Measurements from ENCODE around the gene SYT7.
A peak's percentile ranks its signal among the peaks of the same experiment; 100 is the strongest.

Gene SYT7

DNA sequence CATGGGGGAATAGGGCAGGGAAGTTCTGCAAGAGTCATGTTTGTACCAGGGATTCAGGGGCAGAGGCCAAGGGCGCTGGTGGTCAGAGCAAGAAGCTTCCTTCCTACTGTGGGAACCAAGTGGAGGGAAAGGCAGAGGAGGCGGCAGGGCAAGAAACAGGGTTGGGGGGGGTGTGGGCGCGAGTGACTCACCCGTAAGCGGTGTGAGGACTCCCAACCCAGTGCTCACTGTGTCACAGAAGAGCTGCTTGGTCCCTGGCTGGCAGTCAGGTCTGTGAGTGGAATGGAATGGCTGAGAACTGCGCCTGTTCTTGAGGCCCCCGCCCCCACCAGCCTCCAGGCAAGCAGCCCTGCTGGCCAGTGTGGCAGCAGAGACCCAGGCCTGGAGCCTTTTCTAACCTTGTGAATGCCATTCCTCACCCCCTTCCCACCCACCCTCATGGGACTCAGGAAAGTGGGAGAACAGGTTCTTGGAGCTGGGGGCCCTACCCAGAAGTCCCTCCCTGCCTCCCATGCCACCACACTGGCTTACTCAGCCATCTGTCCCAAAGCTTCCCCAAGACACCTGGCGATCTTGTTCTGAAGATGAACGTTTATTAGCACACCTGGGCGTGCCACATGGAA is 67.6 kb downstream of the SYT7 start:
- no peak for DNase-seq

DNA sequence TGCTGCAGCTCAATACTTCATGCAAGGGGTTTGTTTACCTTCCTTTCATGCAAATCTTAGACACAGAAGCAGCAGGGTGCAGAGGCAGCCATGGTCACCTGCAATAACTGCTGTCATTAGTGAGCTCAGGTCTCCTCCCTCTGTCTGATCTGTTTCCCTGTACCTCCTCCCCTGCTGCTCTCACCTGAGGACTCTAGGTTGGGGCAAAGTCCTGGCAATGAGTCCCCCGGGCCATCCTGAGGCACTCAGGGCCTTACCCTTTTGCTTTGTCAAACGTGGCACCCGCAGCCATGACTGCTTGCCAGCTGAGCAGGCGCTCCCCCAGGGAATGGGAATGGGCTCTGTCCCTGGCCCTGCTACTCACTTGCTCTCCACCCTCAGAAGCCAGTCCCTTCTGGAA is 68.4 kb downstream of the SYT7 start:
- no peak for DNase-seq

DNA sequence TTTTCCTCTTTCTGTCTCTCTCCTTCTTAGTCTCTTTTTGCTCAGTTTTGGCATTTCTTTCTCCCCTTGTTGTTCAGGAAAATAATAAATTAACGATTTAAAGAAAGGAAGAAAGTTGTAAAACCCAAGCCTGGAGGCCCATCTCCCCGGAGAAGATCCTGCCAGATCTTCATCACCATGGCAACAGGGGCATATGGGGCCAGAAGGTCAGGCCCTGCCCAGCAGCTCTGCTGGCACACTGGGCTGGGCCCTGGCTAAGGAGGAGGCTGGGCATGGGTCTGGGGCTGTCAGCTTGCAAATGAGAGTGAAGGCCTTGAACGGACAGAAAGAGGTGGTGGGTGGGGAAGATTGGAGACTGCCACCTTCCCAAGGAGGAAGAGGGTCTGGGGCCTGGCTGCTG is 69.5 kb downstream of the SYT7 start:
- no peak for DNase-seq

DNA sequence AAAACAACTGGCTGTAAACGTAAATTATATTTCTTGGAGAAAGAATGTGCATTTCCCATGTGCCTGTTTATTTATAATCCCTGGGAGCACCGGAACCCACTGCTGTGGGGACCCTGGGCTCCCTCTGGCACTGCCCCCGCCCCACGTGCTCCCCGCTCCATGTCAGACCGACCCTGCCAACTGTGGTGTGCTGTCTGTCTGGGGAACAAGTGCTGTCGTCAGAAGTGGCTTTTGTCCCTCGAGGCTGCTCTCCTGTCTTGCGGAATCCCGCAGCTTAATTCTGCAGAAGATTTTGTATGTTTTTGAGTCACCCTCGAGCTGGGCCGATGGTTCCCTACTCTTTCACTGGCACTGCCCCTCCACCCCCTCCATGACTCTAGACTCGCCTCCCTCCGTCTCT is 69.9 kb downstream of the SYT7 start:
- no peak for DNase-seq

DNA sequence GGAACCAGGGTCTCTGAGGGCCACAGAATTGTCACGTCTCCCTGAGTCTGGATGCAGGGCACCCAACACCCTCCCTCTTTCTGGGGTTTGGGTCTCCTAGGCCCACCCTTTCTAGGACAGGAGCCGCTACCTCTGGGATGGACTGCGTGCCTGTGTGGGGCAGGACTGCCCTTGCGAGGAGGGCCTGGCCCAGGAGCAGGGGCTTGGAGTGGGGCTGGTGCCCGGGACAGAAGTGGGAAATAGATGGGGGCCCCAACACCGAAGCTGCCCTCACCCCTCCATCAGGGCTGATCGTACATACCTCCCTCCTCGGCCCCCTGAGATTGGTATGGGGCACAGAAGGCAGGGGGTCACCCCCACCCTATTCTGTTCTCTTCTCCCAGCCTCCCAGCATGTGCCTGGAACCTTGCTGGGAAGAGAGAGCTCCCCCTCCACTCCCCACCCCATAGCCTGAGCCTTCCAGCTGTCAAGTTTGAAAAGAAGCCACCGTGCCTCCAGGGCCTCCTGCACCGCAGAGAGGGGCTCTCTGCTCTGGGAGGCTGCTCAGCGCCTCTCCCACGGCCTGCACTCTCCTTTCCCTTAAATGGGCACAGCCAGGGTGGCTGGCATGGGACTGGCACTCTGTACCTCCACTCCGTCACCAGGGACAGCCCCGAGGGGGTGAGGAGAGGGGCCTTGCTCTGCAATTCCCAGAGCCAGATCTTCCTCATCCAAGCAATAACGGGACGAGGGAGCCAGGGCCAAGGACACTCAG is 70.5 kb downstream of the SYT7 start:
- no peak for DNase-seq

DNA sequence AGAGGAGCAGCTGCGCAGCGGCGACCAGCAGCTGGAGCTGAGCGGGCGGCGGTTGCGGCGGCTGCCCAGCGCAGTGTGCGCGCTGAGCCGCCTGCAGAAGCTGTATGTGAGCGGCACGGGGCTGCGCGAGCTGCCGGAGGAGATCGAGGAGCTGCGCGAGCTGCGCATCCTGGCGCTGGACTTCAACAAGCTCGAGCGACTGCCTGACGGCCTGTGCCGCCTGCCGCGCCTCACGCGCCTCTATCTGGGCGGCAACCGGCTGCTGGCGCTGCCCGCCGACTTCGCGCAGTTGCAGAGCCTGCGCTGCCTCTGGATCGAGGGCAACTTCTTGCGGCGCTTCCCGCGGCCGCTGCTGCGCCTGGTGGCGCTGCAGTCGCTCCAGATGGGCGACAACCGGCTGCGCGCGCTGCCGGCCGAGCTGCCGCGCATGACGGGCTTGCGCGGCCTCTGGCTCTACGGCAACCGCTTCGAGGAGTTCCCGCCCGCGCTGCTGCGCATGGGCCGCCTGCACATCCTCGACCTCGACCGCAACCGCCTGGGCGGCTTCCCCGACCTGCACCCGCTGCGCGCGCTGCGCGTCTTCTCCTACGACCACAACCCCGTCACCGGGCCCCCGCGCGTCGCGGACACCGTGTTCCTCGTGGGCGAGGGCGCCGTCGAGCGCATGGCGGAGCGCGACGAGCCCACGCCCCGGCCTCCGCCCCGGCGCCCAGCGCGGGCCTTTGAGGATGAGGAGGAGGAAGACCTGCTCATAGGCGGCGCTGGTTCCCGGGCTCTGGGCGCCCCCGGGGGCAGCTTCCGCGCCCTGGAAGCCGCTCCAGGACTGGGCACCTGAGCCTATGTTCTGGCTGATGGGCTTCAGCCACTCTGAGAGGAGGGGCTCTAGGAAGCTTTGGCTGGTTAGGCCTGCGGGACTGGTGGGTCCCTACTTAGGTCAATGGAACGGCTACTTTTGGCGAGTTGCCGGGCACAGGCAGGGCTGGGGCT is 71.5 kb downstream of the SYT7 start:
- DNase-seq: peak; percentile 79

DNA sequence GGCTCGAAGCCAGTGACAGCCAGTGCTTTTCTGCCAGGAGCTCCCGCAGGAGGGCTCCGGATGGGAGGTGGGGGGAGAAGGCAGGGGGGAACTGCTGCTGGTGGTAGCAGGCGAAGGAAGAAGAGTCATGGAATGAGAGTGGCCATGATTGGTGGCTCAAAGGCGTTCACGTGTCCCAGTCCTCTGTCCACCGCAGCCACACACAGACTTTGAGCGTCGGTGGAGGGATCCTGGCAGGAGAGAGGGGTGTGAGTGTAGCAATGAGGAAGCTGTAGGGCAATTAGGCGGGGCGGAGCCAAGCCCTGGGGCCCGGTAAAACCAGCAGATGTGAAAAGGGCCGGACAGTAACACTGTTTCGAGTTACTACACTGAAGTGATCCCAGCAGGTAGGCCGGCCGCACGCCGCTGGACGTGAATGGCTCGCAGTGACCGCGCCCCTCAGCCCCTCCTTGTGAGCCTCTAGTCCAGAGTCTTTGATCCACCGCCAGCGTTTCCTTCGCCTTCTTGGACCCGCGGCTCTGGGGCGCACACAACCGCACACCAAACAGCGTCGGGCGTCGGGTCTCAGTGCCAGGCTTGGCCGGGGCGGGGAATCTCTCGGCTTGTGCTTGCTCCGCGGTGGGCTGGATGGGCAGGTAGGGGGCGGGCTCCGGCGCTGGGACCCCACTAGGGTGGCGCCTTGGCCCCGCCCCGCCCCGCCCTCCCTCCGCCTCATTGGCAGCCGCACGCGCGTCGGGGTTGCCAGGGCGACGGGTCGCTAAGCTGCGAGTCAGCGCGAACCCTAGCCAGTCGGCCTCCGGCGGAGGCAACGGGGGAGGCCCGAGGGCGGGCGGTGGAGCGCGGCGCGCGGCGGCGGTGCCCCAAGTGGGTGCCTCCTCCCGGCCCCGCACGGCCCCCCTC is 72.7 kb downstream of the SYT7 start, which contains the start of gene LRRC10B:
Gene LRRC10B (plus strand): TSS at position 788 of the 900 bp plus-strand sequence. CDS start 250 bp downstream, outside the sequence.
- peak; percentile 66 for DNase-seq

DNA sequence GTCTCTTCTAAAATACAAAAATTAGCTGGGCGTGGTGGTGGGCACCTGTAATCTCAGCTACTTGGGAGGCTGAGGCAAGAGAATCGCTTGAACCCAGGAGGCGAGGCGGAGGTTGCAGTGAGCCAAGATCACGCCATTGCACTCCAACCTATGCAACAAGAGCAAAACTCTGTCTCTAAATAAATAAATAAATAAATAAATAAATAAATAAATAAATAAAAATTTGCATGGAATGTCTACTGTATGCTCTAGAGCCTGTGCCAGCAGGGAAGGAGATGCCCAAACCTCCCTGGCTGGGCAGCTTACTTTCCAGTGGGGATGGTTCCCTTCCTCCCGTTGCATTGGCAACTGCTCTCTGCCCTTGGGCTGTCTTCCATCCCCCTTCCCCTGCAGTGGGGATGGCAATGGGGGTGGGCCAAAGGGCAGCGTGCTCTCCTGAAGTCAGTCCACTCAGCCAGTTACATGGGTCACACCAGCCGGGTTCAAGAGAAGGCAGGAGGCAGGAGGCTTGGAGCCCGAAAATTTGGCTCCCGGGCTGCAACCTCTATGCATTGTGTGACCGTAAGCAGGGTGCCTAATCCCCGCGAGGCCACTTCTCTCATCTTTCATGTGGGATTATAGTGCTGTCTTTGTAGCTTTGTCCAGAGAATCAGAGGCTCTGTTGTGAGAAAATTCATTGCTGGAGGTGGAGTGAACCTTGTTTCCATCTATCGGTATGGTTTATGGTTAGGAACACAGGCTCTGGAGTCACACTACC is 73.7 kb downstream of the SYT7 start:
- DNase-seq: no peak

DNA sequence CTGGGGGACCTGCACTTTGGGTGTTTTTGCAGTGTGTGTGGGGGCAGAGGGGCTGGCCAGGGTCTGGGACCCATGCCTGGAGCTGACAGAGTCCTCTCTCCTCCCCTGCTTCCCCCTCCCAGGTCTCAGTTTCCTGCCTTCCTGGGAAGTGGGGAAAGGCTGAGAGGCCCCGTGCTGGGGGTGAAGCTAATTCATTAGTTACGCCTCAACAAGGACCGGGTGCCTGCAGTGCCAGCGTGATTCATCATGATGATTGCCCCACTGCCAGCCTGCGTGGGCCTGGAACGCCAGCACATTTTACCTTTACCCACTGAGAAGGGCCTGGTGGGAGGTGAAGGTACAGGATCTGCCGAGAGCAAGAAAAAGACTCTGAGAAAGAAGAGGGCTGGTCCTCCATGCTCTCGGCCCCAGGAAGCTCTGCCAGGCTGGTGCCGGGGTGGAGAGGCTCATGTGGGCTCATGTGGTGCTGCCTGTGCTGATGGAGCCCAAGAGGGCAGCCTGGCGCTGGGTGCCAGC is 75.2 kb downstream of the SYT7 start:
- DNase-seq: no peak

DNA sequence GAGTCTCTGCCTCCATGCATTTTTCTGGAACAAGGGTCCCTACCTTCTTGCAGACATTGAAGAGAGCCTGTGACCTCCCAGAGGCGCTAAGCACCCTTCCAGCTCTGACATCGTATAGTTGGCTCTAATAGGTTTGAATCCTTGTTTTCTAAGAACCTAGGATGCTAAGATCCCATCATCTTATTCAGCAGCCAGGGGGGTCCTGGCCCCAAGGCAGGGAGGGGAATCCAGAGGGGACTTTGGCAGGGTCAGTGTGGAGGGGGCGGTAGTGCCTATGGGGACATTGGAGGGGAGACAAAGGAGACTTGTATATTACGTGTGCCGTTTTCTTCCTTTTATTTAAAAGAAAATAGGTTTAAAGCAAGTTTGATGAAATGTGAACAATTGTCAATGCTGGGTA is 75.8 kb downstream of the SYT7 start:
- DNase-seq: no peak

DNA sequence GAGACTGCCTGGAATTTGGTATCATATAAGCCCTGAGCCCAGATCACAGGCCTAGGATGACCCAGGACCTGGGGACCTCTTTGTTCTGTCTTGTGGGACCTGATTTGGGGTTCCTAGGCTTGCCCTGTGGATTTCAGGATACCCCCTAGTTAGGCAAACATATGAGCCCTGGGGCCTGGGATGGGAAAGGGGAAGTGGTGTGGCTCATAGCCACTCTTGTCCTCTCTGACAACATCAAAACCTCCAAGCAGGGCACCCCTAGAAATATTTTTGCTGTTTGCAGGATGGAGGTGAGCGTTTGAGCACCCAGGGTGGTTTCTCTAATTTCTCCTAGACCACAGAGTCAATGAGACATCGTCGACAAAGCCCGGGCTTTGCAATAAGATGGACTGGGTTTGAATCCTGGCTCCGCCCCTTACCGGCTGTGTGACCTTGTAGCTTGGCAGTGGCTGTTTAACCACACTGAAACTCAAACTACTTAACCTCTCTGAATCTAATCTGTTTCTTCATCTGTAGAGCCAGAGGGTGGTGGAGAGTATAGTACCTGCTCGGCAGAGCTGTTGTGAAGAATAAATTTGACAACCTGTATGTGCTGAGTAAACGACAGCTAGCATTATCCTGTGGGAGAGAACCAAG is 77.6 kb downstream of the SYT7 start:
- no peak for DNase-seq

DNA sequence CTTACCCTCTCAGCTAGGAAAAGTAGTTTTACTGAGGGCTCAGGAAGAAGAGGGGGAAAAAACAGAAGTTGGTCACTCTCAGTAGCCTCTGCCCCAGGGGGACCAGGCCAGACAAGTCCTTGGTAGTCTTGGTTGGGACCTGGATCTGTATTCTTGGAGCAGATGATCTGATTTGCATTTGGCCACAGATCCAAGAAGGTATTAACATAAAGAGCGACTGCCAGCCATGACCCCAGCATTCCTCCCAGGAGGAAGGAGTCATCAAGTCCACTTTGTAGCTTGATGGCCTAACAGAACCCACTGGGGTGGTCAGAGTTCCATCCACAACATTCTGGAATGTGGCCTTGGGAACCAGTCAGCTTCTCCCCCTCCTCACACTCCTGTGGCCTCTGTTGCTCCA is 78.4 kb downstream of the SYT7 start:
- no peak for DNase-seq

DNA sequence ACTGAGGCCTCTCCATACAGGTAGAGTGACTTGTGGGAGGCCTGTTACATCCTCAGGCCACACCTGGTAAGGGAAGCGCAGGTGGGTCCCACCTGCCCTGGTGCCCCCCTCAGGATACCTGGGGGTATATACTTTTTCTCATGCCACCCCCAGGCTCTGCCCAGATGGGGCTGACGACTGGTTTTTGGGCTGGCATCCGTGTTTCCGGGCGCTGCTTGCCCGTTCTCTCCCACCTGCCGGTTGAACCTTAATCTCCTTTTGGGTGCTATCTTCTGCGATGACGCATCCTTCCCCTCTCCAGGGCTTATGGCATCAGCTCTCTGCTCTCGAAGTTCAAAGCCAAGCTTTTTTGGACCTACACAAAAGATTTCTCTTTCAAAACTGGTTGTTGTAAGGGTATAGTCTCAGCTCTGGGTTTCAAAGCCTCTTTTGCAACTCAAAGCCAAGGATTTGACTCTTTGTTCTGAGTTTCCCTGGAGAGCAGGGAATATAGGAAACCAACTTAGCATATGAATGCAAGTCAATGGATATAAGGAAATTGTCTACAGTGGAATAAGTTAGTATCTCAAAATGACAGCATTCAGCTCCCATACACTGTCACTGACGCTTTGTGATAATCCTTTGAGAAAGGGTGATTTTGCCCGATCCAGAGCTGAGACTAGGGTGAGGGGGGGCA is 80.9 kb downstream of the SYT7 start:
- DNase-seq: no peak

DNA sequence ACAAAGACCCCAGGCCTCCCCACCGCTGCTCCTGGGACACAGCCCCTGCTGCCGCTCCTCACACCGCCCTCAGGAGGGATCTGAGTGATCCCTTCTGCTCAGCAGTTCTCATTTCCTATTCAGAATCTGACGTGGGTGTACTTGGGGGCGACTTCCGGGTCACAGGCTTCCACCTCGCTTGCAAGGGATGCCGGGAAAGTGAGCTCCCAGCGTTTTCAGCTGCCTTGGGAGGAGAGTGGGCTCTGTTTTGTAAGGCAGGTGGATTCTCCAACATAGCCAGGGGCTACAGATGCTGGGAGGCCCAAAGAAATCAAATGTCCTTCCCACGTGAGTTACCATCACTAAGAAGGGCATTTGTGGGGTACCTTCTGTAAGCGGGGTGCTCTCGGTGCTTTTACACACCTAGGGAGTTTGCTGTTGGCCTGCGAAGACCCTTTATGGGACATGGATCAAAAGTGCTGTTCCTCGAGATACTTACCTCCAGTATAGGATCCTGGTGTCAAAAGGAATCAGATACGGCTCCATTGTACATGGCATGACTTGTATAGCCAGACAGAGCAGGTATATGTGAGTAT is 82.0 kb downstream of the SYT7 start:
- DNase-seq: no peak

DNA sequence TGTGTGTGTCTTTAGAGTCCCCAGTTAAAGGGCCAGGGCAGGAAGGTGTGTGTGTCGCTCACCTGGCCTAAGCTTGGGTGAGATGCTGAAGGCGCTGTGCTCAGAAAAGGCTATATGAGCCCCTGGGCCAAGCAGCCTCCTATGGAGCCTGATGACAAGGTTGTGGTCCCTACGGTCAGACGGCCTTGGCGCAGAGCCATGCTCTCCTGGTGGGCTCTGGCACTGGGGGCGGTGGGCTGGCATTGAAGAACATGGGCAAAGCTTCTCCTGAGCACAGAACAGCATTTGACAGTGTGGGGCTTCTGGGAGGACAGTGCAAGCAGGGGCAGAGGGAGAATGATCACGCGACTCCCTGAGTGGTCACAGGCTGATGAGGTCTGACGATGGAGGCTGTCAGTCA is 83.0 kb downstream of the SYT7 start:
- DNase-seq: no peak

DNA sequence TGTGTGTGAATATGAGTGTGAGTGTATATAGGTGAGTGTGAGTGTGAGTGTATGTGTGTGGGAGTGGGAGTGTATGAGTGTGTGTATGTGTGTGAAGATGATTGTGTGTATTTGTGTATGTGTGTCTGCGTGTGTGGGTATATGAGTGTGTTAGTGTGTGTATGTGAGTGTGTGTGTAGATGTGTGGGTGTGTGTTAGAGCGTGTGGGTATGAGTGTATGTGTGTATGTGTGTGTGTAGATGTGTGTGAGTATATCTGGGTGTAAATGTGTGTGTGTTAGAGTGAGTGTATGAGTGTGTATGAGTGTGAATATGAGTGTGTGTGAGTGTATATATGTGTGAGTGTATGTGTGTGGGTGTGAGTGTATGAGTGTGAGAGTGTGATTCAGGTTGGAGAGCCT is 83.4 kb downstream of the SYT7 start:
- no peak for DNase-seq

DNA sequence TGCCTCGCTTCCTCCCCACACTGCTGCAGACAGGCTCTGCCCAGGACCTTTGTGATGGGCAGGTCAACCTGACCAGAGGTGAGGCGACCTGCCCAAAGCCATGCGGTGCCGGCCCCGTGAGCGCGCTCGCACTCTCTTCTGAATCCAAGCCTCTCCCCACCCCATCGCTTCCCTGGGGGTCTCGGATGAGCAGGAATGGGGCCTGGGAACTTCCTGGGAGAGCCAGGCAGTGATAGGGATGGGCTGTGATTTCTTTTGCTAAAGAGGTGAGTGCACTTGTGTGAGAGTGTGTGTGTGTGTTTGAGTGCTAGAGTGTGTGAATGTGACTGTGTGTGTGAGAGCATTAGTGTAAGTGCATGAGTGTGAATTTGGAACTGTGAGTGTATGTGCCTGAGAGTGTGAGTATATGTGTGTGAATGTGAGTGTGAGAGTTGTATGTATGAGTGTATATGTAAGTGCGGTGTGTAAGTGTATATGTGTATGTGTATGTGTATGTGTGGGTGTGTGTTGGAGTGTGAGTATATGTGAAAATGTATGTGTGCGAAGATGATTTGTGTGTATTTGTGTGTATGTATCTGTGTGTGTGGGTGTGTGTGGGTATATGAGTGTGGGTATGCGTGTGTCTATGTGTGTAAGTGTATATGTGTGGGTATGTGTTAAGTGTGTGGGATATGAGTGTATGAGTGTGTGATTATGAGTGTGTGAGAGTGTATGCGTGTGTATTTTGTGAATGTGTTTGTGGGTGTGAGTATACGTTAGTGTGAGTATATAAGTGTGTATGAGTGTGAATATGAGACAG is 84.1 kb downstream of the SYT7 start:
- no peak for DNase-seq

DNA sequence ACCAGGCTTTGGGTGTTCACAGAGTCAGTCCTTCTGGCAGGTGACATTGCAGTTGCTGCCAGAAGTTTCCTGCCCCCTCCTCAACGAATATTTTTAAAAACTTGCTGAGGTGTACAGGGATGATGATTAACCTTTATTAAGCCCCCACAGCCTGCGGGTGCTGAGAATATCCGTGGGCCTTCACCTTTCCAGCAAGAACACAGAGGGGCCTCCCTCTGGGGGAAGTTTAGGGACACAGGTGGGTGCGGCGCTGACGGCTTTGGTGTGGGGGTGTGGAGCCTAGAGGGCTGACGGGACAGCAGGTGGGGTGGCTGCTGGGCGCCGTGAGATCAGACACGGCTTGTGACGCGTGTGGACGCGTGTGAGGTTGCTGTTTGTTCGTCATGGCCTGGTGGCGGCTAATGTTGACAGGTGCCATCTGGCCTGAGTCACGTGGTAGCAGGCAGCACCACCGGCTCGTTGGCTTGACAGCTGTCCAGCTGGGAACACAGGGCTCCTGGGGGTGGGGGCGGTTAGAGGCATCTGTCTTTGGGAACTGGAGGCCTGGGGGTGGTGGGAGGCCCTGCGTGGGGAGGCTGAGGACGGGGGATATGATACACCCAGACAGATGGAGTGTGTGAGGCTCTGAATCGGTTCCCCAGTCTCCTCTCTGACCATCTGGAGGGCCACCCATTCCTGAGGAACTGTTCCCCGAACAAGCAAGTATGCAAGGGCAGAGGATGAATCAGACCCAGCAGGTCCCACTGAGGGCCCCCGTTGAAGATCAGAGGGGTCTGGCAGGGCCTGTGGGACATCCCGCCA is 84.9 kb downstream of the SYT7 start:
- peak; percentile 66 for DNase-seq
